Left cardiac atrium (tissue), 4 donors: ENCODE measurements around the gene TIMM9. TPM values are rescaled to one million over a fixed set of nuclear protein-coding genes. Genes with fewer than 3 reads are reported as not detected.
"Not testable (repeated sequence)": the region's sequence is repeated elsewhere in the genome, so short reads cannot be mapped to it uniquely, and the experiment has no call there.

Experiments used
- ATAC-seq, 2 donors: fragments of 200-7000 bp; cut with Tn5 transposase; one replicate each; pipeline ENCODE4 v1.9.1; 2020; ENCODE audit warnings: mild to moderate bottlenecking in 2 of 2, moderate library complexity in 2 of 2
- DNase-seq: peaks from one replicate; pipeline ENCODE4 v3.0.0-alpha.2; 2020
- intact Hi-C, 2 donors: fragments of 100-400 bp; cut with DNase I; formaldehyde crosslinking; loops; one replicate each; pipeline versions ENCODE4 v1.14.1 to v1.15.1; 2022 to 2023
- long read RNA-seq: library from polyadenylated mRNA; unstranded; transcript quantifications from one replicate; pipeline ENCODE4 v2.0.0, GENCODE V29; 2021
- total RNA-seq, 2 donors: library from RNA; stranded (reverse); fragmentation: NEBNext Ultra II Directional; extraction: Animal tissue kit (Norgen Biotek cat#: 25700); gene quantifications; one replicate each; pipeline ENCODE4 v1.2.1, GENCODE V29; 2021
- donor health status: DM: no; HTN: yes; CAD: no.
- donor health status: DM: no; HTN: yes; CAD: no; lungs with severe emphysema.
- donor health status: DM: yes; HTN: yes; CAD: no.
- donor health status: Dilated cardiomyopathy.

The TIMM9 gene, protein sequence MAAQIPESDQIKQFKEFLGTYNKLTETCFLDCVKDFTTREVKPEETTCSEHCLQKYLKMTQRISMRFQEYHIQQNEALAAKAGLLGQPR
- 10 to 100 TPM; 22.6 to 35.1 TPM for total RNA-seq
- long read RNA-seq, partial matches to known transcripts, result 2 of 3 reads
- long read RNA-seq, other reads (novel, unspliced or antisense), result 0 of 3 reads

DNA sequence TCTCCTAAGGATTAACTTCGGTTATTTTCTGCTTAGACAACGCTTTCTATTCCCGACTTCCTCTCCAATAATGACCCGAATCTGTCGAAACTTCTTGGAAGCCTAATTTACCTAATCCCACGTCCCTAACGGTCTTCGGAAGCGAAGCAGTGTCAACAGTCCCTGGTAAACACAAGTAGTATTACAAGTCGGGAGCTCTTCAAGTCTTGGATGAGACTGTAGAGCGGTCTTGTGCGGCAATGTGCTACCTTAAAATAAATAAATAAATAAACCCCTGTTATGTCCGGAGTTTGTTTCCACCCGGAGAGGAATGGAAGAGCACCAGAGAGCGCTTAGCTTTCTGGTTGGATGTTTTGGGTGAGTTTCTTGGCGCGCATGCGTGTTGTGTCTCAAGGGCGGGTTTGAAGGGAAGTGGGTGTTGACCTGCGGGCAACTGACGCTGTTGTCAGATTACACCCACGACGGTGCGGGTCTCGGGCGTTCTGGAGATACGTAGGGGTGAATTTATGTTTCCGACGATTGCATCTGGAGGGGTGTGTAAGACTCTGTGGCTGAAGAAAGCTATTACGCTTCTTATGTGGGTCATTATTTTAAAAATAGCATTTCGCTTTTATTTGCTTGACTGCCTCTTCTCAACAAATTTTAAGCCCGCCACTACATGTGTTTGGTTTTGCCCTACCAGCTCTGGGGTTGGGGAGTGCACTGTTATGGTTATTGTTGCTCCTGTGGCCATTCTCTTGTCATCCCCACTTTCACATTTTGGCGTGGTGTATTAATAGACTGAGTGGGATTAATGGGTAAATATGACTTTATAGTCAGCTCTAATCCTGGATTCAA, at the start of gene TIMM9, which contains the start of gene KIAA0586:
Gene TIMM9, minus strand, starts transcription at position 251 of the 837 bp plus-strand sequence. CDS start 15,586 bp downstream, outside the sequence.
Gene KIAA0586, plus strand, starts transcription at position 439 of the 837 bp plus-strand sequence. CDS start 546 bp downstream, outside the sequence.
- ATAC-seq (peak; percentile 98), DNase-seq (peak; percentile 97)
- intact Hi-C loops, result no loop called here

DNA sequence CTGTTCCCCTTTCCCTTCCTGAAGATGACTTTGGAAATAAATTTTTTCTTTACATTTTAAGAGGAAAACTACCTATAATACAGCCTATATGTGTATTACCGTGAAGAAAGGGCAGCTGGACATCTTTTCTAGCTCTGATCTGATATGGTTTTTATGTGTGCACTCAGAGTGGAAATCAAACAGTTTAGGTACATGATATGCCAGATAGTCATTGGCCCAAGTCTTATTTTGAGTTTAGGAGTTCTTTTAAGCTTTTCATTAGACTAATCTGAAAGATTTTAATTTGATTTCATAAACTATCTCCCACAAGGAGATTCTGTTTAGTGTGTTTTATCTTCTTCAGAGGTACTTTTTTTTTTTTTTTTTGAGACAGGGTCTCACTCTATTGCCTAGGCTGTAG, 49.0 kb upstream of the TIMM9 start:
- no peak for DNase-seq
- intact Hi-C loops, result no loop called here
- ATAC-seq, result no peak

DNA sequence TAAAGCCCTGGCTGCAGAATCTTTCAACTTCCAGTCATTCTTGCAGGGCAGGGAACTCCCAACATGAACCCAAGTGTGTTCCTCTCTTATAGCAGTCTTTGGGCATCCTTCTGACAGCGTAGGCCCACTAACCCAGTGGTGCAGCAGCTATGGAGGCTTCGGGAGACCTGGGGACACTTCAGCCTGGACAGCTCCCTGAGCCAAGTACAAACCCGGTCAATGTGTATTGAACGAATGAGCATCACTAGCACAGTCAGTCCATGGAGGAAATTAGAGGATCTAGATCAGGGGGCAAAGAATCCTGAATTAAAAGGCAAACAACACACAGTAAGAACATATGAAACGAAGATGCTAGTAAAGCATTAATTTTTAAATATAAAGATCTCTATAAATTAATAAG, 42.0 kb upstream of the TIMM9 start:
- intact Hi-C loops, result no loop called here
- no peak for DNase-seq
- no peak for ATAC-seq

DNA sequence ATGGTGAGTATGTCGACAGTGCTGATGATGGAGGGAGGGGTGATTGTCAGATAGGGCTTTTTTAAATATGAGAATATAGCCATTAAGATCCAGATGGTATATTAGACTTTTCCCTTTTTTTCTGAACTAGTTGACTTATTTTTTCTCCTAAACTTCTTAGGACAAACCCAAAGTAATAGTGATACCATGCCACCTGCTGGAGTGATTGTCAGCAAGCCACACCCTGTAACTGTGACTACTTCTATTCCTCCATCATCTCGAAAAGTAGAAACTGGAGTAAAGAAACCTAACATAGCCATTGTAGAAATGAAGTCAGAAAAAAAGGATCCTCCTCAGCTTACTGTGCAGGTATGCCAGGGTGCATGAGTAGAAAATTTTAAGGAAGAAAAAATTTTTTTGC, 40.2 kb upstream of the TIMM9 start:
- intact Hi-C loops, result no loop called here
- ATAC-seq, result no peak
- no peak for DNase-seq

DNA sequence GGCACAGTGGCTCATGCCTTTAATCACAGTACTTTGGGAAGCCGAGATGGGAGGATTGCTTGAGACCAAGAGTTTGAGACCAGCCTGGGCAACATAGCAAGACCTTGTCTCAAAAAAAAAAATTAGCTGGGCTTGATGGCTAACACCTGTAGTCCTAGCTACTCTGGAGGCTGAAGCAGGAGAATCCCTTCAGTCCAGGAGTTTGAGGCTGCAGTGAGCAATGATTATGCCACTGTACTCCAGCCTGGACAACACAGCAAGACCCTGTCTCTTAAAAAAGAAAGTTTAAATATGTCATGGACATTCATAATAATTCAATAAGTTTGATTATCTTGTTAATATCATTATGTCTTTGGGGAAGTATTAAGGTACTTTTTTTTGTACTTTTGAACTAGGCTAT, 39.1 kb upstream of the TIMM9 start:
- intact Hi-C loops, result no loop called here
- DNase-seq (no peak), ATAC-seq (no peak)

DNA sequence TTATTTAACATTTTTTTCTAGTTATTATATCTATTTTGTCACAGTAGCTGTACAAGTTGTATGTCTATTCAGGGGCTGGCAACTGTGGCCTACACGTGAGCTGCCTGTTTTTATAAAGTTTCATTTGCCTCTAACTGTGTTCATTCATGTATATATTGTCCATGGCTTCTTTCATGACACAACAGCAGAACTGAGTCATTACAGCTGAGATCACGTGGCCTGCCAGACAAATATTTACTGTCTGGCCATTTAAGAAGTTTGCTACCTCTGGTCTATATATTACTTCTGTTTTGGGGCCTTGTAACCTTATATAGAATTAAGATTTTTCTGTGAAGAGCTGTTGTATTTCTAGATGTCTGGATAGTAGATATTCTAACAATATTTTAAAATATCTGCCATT, 38.1 kb upstream of the TIMM9 start:
- intact Hi-C loops, result no loop called here
- no peak for ATAC-seq

DNA sequence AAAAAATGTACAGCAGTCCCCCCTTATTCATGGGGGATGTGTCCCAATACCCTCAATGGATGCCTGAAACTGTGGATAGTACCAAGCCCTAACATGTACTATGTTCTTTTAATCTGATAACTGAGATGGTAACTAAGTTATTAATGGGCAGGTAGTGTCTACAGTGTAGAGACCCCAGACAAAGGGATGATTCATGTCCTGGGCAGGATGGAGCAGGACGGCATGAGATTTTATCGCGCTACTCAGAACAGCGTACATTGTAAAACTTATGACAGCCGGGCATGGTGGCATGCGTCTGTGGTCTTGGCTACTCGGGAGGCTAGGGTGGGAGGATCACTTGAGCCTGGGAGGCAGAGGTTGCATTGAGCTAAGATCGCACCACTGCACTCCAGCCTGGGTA, 37.3 kb upstream of the TIMM9 start:
- ATAC-seq, result no peak
- intact Hi-C loops, result no loop called here
- DNase-seq, result no peak

More for the DNA sequence above, 38.1 kb upstream of the TIMM9 start:
- DNase-seq, result no peak

DNA sequence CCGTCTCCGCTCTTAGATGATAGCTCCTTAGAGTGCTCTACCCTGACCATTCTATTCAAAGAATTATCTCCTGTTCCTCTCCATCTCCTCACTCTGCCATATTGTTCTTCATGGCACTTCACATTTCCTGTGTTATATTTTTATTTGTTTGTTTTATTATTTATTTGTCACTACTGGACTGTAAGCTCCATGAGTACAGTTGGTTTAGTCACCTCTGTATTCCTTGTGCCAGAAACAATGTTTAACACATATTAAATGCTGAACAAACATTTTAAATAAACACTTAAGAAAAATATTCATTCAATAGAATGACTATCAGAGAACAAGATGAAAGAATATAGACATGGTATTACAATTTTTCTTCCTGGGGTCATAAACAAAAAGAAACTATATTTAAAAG, 35.8 kb upstream of the TIMM9 start:
- intact Hi-C loops, result no loop called here
- DNase-seq (no peak), ATAC-seq (no peak)

DNA sequence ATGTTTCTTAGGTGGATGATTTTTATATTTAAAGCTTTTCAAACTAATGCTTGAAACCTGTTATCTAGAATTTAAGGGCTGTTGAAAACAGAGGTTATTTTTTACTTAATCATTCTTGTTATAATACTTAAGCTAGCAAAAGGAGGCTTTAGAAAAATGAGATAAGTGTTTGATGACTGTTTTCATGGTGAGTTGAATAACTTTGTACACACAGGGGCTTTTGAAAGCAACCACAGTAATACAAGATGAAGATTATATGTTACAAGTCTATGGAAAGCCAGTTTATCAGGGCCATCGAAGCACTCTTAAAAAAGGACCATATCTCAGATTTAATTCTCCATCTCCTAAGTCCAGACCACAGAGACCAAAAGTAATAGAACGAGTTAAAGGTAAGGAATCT, 33.4 kb upstream of the TIMM9 start:
- no peak for ATAC-seq
- intact Hi-C loops, result no loop called here
- DNase-seq, result no peak

DNA sequence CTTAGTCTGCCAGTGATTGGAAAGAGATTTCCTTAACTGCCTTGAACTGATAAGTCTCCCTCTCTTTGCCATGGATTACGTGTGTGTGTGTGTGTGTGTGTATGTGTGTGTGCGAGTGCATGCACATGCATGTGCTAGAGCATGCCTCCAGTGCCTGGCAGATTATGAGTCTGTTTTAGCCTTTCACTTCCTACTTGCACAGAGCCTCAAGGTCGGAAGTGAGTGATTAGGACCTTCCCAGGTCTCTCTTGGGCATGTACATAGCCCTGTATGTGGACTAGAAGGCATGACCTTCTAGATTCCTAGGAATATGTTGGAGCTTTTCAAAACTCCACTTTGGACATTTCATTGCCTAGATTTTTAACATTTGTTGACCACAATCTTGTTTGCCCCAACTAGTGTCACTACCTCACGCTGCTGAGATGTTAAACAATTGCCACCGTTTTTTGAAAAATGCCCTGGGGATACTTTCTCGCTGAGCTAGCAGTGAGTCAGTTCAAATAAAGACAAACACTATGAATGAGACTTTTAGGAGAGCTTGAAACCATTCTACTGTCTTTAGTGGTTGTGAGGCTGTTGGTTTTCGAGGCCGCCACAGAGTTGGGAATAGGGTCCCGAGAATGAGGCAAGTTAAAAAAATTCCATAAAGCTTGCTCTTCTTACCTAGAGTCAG, 28.4 kb upstream of the TIMM9 start:
- intact Hi-C loops, result no loop called here
- DNase-seq, result no peak
- no peak for ATAC-seq

DNA sequence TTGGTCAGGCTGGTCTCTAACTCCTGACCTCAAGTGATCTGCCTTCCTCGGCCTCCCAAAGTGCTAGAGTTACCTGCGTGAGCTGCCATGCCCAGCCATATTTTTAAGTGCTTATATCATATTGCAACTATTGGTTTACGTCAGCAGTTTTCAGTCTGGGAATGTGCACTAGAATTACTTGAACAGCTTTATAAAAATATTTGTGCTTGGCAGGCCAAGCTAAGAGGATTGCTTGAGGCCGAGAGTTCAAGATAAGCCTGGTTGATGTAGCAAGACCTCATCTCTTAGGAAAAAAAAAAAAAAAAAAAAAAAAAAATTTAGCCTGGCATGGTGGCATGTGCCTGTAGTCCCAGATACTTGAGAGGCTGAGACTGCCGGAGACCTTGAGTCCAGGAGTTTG, 17.3 kb upstream of the TIMM9 start:
- ATAC-seq (no peak), DNase-seq (no peak)
- intact Hi-C loops, result no loop called here

DNA sequence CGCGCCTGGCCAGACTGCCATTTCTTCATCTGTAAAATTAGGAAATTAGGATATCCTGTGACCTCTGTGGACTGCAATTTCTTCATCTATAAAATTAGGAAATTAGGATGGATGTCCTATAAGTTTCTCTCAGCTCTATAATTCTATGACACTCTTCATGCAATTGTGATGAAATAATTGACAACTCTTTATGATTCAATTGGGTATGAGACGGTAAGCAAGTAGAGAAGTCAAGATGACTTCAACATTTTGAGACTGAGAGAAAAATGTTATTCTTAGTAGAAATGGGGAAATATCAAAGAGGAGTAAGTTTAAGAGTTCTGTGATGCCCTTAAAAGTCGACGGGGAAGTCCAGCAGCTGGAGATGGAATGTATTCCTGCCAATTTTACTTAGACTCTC, 12.1 kb upstream of the TIMM9 start:
- DNase-seq, result no peak
- intact Hi-C loops, result no loop called here
- no peak for ATAC-seq

DNA sequence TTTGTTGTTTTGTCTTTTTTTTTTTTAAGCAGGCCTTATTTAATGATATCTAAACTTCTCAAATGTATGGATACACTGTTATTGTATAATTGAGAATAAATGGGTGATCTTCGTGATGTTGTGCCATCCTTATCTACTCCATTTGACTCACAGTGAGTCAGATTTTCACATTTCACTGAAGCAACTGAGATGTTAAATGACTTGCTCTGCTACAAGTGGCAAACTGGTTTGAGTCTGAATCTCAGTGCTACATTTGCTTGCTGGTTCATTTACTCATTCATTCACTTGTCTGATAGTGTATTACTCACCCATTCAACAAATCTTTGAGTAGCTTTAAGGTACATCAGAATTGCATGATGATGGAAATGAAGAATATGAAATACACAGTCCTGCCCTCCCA, 2.8 kb upstream of the TIMM9 start:
- ATAC-seq, result no peak
- intact Hi-C loops, result no loop called here
- no peak for DNase-seq

DNA sequence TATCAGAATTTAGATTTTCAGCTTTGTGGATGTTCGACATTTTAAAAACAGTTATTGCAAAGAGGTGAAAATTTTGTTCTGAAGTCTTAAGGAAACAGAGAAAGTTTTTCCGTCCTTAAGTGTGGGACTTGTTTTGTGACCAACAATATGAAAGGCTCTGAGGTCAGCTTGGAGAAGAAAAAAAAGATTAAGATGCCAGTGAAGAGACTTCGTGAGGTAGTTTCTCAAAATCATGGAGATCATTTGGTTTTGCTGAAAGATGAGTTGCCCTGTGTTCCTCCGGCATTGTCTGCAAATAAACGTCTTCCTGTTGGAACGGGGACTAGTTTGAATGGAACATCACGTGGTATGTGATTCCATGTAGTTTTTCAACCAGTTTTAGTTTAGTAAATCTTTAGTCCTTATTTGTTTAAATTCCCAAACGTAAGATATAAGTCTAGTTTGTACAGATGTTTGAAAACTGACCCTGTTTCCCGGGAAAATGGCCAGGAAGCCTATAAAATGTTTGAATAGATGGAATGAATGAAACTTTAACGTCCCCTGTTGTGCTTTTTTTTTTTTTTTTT, 870 bp upstream of the TIMM9 start:
- peak in 1 of 2 donors; percentile 40 for ATAC-seq

DNA sequence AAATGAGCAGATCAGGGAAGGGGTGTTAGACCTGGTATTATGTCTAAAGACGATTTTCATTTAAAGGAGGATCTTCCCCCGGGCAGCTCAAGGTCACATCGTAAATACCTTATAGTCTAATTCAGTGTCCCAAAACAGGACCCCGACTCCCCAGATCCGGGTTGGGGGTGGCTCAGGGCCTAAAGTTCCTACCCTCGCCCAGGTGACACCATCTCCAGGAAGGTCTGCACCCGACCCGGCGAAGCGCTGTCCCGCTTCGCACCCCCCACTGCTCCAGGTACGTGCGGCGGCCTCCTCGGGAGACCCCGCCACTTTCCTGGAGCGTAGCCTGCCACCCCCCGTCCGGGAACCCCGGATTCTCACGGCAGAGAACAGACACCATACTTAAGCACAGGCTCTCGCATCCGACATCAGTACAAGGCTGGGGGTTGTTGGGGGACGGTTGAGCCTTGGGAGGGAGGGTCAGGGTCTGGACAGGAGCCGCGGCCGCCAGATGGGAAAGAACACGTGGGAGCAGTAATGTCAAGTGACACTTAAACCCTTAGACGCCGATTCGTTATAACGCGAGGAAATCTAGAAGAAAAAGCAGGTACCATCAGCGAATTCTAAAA, 556 bp downstream of the TIMM9 start:
- intact Hi-C loops, result no loop called here
- ATAC-seq, result peak; percentile 81 to 85
- peak; percentile 65 for DNase-seq

More for the DNA sequence above, 870 bp upstream of the TIMM9 start:
- intact Hi-C loops, result no loop called here
- DNase-seq, result no peak

DNA sequence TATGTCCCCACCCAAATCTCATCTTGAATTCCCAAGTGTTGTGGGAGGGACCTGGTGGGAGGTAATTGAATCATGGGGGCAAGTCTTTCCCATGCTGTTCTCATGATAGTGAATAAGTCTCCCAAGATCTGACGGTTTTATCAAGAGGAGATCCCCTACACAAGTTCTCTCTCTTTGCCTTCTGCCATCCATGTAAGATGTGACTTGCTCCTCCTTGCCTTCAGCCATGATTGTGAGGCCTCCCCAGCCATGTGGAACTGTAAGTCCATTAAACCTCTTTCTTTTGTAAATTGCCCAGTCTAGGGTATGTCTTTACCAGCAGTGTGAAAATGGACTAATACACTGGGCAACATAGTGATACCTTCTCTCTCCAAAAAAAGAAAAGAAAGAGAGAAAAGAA, 10.4 kb downstream of the TIMM9 start:
- ATAC-seq, DNase-seq, intact Hi-C loops: not testable (repeated sequence)

DNA sequence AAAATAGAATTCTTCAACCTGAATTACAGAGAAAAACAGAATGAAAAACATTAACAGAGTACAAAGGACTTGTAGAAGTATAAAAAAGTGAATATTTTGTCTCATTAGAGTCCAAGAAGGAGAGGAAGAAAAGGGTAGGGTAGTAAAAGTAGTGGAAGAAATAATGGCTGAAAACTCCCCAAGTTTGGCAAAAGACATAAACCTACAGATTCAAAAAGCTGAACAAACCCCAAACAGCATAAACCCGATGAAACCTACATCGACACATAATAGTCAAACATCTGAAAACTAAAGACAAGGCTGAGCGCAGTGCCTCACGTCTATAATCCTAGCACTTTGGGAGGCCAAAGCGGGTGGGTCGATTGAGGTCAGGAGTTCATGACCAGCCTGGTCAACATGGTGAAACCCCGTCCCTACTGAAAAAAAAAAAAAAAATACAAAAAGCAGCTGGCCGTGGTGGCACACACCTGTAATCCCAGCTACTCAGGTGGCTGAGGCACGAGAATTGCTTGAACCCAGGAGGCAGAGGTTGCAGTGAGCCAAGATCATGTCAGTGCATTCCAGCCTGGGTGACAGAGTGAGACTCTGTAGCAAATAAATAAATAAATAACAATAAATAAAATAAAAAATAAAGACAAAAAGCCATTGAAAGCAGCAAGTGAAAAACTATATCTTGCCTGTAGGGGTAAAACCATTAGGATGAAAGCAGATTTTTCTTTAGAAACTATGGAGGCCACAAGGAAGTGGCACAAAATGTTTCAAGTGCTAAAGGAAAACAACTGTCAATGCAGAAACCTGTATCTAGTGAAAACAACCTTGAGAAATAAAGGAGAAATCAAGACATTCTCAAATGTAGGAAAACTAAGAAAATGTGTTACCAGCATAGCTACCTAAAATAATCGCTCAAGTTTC, 11.4 kb downstream of the TIMM9 start:
- intact Hi-C loops, result no loop called here
- DNase-seq (no peak), ATAC-seq (no peak)

DNA sequence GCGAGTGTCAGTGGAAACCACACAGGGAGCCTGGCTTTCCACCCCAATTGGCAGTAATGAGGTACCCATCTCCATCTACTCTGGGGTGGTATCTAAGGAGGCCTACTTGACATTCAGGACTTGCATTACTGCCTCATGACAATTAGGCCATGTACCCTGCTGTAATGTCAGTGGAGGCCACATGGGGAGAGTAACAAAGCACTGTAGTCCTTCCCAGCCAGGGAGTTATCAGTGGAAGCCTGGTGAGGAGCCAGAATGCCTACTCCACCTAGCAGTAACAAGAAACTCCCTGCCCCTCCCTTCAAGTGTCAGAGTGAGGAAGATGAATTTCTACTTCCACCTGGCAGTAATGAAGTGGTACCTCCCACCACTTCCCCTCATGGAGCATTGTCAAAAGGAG, 12.5 kb downstream of the TIMM9 start:
- intact Hi-C loops, result no loop called here
- ATAC-seq (peak in 1 of 2 donors; percentile 76), DNase-seq (no peak)
